NCI-H446 treated with DMSO at 0.1 percent for 48 hours (cell line): ENCODE results near the gene PHACTR1.

ENCODE experiments used
- DNase-seq: peaks from one replicate; lab custom pipeline; 2025; lab: John Stamatoyannopoulos, UW

PHACTR1 gene

GRCh38 chr6:12992770-12993169 is 276.2 kb downstream of the PHACTR1 start:
- DNase-seq, result no peak

- no peak for DNase-seq
These were observed 276.8 kb downstream of the PHACTR1 start for GRCh38 chr6:12993283-12993898.

GRCh38 chr6:12995419-12995818 is 278.9 kb downstream of the PHACTR1 start:
- no peak for DNase-seq

GRCh38 chr6:13000537-13000936 is 284.0 kb downstream of the PHACTR1 start:
- no peak for DNase-seq

DNA sequence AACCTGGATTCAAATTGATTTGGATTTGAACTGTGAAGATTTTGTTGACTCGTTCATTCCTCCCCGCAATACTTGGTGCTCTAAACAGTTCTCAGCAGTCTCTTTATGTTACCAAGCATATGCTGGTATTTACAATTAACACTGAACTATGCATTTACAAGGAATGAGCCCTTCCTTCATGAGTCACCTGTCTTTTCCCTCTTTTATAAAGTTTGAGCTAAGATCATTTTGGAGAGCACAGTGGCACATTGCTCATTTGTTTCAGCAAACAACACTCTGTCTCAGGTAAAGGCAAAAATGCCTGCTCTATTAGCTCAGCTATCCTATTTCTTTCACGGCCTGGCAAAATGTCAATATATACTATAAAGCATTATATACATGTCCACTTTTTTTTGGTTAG is 285.4 kb downstream of the PHACTR1 start:
- no peak for DNase-seq

DNA sequence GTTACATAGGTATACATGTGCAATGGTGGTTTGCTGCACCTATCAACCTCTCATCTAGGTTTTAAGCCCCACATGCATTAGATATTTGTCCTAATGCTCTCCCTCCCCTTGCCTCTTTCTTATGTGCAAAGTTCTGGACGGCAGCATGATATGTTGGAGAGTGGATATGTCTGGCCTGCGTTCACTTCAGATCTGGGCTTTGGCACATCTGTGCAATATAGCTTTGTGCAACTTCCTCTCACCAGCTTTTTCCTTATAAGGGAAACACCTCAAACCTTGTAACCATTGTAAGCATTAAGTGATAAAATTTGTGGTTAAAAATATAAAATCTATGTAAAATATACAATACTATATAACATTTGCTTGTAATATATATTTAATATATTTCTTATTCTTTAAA is 288.0 kb downstream of the PHACTR1 start:
- no peak for DNase-seq

GRCh38 chr6:13005994-13006393 is 289.4 kb downstream of the PHACTR1 start:
- DNase-seq, result no peak

- DNase-seq, result no peak
These were observed 290.2 kb downstream of the PHACTR1 start for GRCh38 chr6:13006578-13007300.

- DNase-seq, result no peak
These were observed 291.2 kb downstream of the PHACTR1 start for GRCh38 chr6:13007744-13008143.

DNA sequence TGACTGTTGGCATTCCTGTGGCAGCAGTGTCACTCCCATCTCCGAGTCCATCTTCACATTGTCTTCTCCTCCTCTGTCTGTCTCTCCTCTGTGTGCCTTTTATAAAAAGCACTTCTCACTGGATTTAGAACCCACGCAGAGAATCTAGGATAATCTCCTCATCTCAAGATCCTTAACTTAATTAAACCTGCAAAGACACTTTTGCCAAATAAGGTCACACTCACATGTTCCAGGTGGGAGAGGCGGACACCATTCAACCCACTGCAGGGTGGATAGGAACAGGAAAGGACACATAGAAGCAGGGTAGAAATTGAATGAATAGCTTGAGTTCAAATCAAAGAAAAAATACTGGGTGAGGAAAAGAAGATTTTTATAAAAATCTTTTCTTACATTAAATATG is 292.5 kb downstream of the PHACTR1 start:
- no peak for DNase-seq

- DNase-seq, result no peak
These were observed 292.9 kb downstream of the PHACTR1 start for GRCh38 chr6:13009461-13009860.

DNA sequence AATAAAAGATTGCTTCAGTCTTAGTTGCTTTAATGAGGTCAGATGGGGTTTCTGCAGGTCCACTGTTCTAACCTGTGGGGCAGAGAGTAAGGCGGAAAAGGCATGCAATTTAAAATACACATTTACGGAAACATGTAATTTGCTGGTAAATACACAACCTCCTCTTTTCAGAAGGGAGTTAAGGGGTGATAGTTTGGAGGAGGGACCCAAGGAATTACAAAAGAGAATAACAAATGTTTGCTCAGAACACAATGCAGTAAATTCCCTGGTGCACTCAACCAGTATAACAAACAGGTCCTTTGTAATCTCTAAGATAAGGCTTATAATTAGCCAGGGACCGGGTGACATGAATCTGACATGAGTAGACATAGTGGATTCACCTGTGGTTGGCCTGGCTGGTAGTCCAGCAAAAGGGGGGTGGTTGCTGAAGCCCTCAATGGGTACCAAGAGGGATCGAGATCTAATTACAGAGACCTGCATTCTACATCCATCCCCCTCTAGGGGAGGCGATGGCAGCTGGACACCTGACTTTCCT is 295.1 kb downstream of the PHACTR1 start:
- no peak for DNase-seq

DNA sequence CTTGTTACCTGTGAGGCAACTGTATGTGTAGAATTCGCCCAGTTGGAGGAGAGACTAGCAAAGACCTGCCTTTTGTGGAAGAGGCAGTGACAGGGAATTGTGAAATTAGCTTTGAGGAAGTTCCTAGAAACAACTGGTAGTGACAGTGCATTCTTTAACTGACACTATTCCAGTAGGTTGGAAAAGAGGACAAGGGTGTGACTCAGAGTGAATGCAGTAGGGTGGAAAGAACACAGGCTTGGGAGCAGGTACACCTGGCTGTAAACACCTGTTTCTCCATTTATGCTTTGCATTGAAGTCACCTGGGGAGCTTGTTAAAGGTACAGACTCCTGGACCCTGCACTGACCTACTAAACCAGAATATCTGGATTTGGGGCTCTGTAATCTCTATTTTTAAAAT is 295.7 kb downstream of the PHACTR1 start:
- DNase-seq, result no peak

GRCh38 chr6:13012977-13013680 is 296.6 kb downstream of the PHACTR1 start:
- no peak for DNase-seq

DNA sequence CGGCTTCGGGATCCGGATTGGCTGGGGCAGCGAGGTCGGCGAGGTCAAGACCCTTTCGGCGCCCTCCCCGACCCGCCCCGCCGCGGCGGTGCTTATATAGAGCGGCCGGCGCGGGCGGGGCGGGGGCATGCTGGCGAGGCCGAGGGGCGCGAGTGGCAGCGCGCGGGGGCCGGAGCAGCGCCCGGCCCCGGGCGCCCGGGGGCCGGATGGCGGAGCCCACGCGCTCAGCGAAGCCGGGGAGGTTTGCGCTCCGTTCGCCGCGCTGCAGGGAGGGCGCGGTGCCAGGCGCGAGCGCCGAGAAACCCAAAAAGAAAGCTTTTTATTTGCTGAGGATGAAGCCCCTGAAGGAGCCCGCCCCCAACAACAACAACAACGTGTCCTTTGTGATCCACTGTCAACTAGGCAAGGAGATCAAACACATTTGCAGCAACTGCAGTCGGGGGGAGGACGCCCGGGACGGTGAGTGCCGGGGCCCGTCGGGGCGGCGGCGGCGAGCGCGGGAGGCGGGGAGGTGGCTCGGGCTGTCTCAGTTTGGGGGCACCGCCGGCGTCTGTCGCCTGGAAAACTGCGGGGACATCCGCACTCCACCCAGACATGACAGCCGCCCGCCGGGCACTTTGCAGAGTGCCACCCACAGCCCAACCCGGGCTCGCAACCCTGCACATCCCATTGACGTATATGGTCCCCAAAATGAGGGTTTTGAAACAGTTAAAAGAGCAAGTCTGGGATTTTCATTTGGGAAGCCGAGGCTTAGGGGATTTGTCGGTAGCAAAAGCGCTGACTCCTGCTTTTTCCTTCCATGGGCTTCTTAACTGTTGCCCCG is 297.3 kb downstream of the PHACTR1 start:
- no peak for DNase-seq

DNA sequence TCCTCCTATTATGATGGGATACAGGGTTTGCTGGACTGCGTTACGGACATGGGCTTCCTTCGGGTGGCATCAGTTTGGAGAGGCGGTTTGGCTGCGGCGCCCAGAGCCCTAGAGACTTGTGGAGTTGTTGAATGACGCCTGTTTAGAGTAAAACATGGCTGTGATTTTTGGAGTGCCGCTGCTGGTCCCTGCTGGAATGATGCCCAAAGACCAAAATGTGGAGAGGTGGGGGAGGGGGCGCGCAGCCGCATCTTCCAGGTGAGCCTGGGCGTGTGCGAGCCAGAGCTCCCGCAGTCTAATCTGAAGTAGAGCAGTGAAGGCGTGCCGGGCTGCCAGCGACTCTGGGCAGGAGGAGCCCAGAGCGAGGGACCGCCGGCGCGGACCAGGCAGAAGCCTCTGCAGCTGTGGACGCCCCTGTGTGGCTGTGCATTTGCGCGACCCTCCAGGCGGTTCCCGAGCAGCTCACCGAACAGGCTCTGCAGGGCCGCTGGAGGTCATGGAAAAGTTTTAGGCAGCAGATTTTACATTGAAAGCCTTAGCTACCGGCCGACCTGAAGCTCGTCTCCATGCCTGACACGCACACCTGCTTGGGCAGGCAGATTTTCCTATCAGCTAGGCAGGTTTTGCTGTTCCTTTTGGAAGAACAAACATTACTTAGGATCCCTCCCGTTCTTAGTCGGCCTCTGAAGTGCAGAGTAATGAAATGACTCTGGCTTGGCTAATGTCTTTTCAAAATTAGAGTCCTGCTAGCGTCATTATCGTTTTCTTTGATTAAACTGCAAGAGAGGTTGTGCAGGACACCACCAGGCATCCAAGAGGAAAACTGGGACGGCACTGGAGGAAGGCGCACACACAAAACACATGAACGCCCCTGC is 298.2 kb downstream of the PHACTR1 start:
- DNase-seq, result no peak

GRCh38 chr6:13015379-13015681 is 298.8 kb downstream of the PHACTR1 start:
- no peak for DNase-seq

GRCh38 chr6:13024616-13025015 is 308.0 kb downstream of the PHACTR1 start:
- DNase-seq, result no peak

- no peak for DNase-seq
These were observed 309.4 kb downstream of the PHACTR1 start for GRCh38 chr6:13025893-13026499.

GRCh38 chr6:13026557-13026956 is 310.0 kb downstream of the PHACTR1 start:
- DNase-seq, result peak; percentile 9

DNA sequence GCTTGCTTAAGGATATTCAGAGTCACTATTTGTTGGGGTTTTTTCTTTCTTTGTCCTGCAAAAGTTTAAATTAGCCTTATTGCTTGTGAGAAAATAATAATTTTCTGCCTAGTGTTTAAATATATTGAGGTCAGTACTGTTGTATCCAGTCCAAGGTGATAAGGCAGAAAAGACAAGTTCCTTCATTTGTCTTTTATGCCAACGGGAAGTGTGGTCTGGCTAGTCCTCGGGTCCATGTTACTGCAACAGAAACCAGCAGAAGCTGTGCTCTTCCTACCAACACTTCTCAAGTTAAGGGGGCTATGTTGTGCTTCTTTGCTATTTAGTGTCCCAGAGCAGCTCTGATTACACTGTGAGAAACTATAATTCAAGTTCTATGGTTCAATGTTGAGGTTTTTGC is 310.6 kb downstream of the PHACTR1 start:
- no peak for DNase-seq
